GM12878 (cell line): ENCODE measurements around the gene YWHAG. TPM values are rescaled to one million over a fixed set of nuclear protein-coding genes. Genes with fewer than 3 reads are reported as not detected.
"Not testable (repeated sequence)": the region's sequence is repeated elsewhere in the genome, so short reads cannot be mapped to it uniquely, and the experiment has no call there.

Experiments
- ATAC-seq: fragments of 200-7000 bp; cut with Tn5 transposase; 3 replicates; pipeline ENCODE4 v1.9.1; 2020; ENCODE audit warnings: mild to moderate bottlenecking, moderate library complexity
- BruUV-seq: library from RNA; stranded (reverse); fragments of 400-500 nt; replicated peaks from 2 replicates; lab custom pipeline; 2021; lab: Mats Ljungman, UMichigan
- CTCF ChIA-PET: fragments of 300-600 bp; sonication (Branson Sonifier 250); formaldehyde crosslinking; extraction: SDS; loops from one replicate; lab custom pipeline; 2021; ENCODE audit warnings: inconsistent platforms; lab: Yijun Ruan, JAX
- POLR2A ChIA-PET: fragments of 350-600 bp; formaldehyde crosslinking; extraction: SDS; loops from one replicate; lab custom pipeline; 2021; ENCODE audit warnings: inconsistent platforms; lab: Charles Lee
- RAD21 ChIA-PET: fragments of 300-600 bp; sonication (Branson Sonifier 250); formaldehyde crosslinking; loops from one replicate; lab custom pipeline; 2023; ENCODE audit warnings: antibody characterized with exemption; ENCODE audit not compliant: unreplicated experiment; lab: Charles Lee
- SMC1A ChIA-PET: fragments of 300-600 bp; sonication (Branson Sonifier 250); formaldehyde crosslinking; loops from one replicate; lab custom pipeline; 2023; ENCODE audit not compliant: unreplicated experiment, uncharacterized antibody; lab: Charles Lee
- DNase-seq: peaks from one replicate; pipeline ENCODE4 v3.0.0-alpha.2; 2011; ENCODE audit warnings: low read depth, low spot score
- FAIRE-seq: peaks from 3 replicates; lab custom pipeline; 2011; peaks lifted over from hg19 to GRCh38; lab: Jason Lieb, UNC
- H2AFZ ChIP-seq: 2 replicates; pipeline ENCODE4 v1.6.0; 2011; ENCODE audit warnings: low read depth, low read length, control low read depth; ENCODE audit not compliant: control insufficient read depth
- H3K27ac ChIP-seq: 2 replicates; pipeline ENCODE4 v1.5.1; 2011; ENCODE audit warnings: control low read depth; ENCODE audit not compliant: control insufficient read depth, insufficient read depth
- H3K27me3 ChIP-seq, 2 experiments: replicated peaks in 1 of 2; 2 replicates each; pipeline versions ENCODE4 v1.6.0 to v1.6.1; 2011; ENCODE audit warnings: low read length in 1 of 2; ENCODE audit not compliant: control insufficient read depth in 2 of 2, insufficient read depth in 2 of 2
- H3K36me3 ChIP-seq, 2 experiments: 2 replicates each; pipeline ENCODE4 v1.5.1; 2011; ENCODE audit warnings: low read length in 1 of 2; ENCODE audit not compliant: control insufficient read depth in 2 of 2, insufficient read depth in 2 of 2
- H3K4me1 ChIP-seq: 2 replicates; pipeline ENCODE4 v1.6.1; 2011; ENCODE audit warnings: mild to moderate bottlenecking, low read length, moderate library complexity, mixed read lengths; ENCODE audit not compliant: control insufficient read depth, insufficient read depth
- H3K4me2 ChIP-seq: 2 replicates; pipeline ENCODE4 v1.6.0; 2011; ENCODE audit warnings: control low read depth; ENCODE audit not compliant: control insufficient read depth, insufficient read depth
- H3K4me3 ChIP-seq: fragments of 200-600 bp; sonication (generic); 2 replicates; pipeline ENCODE4 v1.5.1; 2016
- H3K79me2 ChIP-seq: 2 replicates; pipeline ENCODE4 v1.6.0; 2011; ENCODE audit warnings: low read length; ENCODE audit not compliant: control insufficient read depth, insufficient read depth
- H3K9ac ChIP-seq: 2 replicates; pipeline ENCODE4 v1.8.0; 2011; ENCODE audit warnings: low read length, control low read depth, mixed read lengths; ENCODE audit not compliant: control insufficient read depth, insufficient read depth
- H3K9me3 ChIP-seq: replicated peaks from 3 replicates; pipeline ENCODE4 v1.5.1; 2011; ENCODE audit warnings: mild to moderate bottlenecking, low read length; ENCODE audit not compliant: control insufficient read depth, insufficient read depth
- H4K20me1 ChIP-seq: 2 replicates; pipeline ENCODE4 v1.6.0; 2011; ENCODE audit not compliant: control insufficient read depth, insufficient read depth
- DPF2 ChIP-seq: fragments of 450-650 bp; IDR thresholded peaks from 2 replicates; pipeline ENCODE4 v1.6.1; 2017; ENCODE audit warnings: mild to moderate bottlenecking
- MTA2 ChIP-seq: fragments of 450-650 bp; IDR thresholded peaks from 2 replicates; pipeline ENCODE4 v1.6.1; 2016; ENCODE audit warnings: low read depth, mild to moderate bottlenecking, moderate library complexity
- NR2C2 ChIP-seq: IDR thresholded peaks from 2 replicates; pipeline ENCODE4 v1.6.1; 2011; ENCODE audit warnings: borderline replicate concordance, low read depth; ENCODE audit not compliant: control insufficient read depth, insufficient read length
- PAX5 ChIP-seq: IDR thresholded peaks from 2 replicates; pipeline ENCODE4 v1.6.1; 2011; ENCODE audit warnings: low read depth, low read length, borderline replicate concordance
- WGBS: methylation state at CpG from one replicate; pipeline ENCODE4 v1.1.6; 2016; ENCODE audit warnings: low lambda C conversion rate; ENCODE audit not compliant: insufficient replicate concordance, insufficient coverage; ENCODE audit errors: missing lambda C conversion rate; 5-methylcytosine and 5-hydroxymethylcytosine counted together
- in situ Hi-C: fragments of 300-500 bp; cut with MboI; formaldehyde crosslinking; loops from 9 replicates; pipeline ENCODE4 v1.14.3; 2018; ENCODE audit warnings: mixed read lengths
- intact Hi-C: fragments of 100-400 bp; cut with micrococcal nuclease; formaldehyde crosslinking; loops from one replicate; pipeline ENCODE4 v1.14.2; 2022; ENCODE audit not compliant: unreplicated experiment
- polyA plus RNA-seq, 11 experiments: library from polyadenylated mRNA; depleted of rRNA in 4 of 11; unstranded in 6 of 11; stranded (reverse) in 5 of 11; fragments of >200 nt; fragmentation: Nextera tagmentation in 4 of 11; fragmentation: Illumina TruSeq in 1 of 11; extraction: Ambion mirVana in 4 of 11; extraction: Trizol in 1 of 11; gene quantifications; 1 replicate in 1 of 11; 2 replicates in 10 of 11; pipeline versions ENCODE4 v1.2.1 to v1.2.3, GENCODE V29; 2011 to 2016; ENCODE audit warnings: inconsistent platforms in 2 of 11, missing spikeins in 2 of 11, low read depth in 1 of 11
- total RNA-seq, 4 experiments: library from RNA; depleted of rRNA in 3 of 4; stranded (reverse); fragments of >200 nt in 3 of 4; fragmentation: Illumina TruSeq in 1 of 4; extraction: Trizol in 1 of 4; gene quantifications; 2 replicates each; pipeline versions ENCODE4 v1.2.1 to v1.2.3, GENCODE V29; 2013 to 2021

The YWHAG gene
- total and polyA plus RNA-seq, 10 of the 15 experiments (the other 5 are each of a cell fraction or from before 2014, with no cell fraction given) = 20.2 to 157 (median 41.3) TPM

- Histone ChIP-seq H3K36me3 (peaks cover 5 to 13% of the 10 kb centered on the region in 2 experiments), H3K79me2 (peaks cover 68% of the 10 kb centered on the region)
- BruUV-seq, H2AFZ ChIP-seq, H3K4me1 ChIP-seq, H3K27me3 ChIP-seq, RAD21 ChIA-PET, H3K9ac ChIP-seq, FAIRE-seq, intact Hi-C loops, DNase-seq, H3K27ac ChIP-seq, H3K4me2 ChIP-seq, H4K20me1 ChIP-seq, in situ Hi-C loops, ATAC-seq, H3K9me3 ChIP-seq, H3K4me3 ChIP-seq: not testable (repeated sequence)
- WGBS = 98% methylated on average over 2 of the region's 2 CpGs
- ChIA-PET CTCF (interaction anchor here (0.9 to 1.4 kb wide), 2 partner anchors 17 to 44 kb away, joined by 3 to 4 read pairs; no protein-coding TSS in a partner anchor), POLR2A (interaction anchor here (1.1 kb wide), 1 partner anchor 9 kb away, joined by 4 read pairs; no protein-coding TSS in a partner anchor), SMC1A (interaction anchor here (0.9 kb wide), 1 partner anchor 46 kb away, joined by 3 read pairs; no protein-coding TSS in a partner anchor)
Observed at GRCh38 chr7:76335417-76335816, 23.4 kb downstream of the YWHAG start.

GRCh38 chr7:76334320-76334967 is 24.3 kb downstream of the YWHAG start:
- in situ Hi-C loops = no loop called here
- no peak for FAIRE-seq
- 87% methylated on average over 6 of the region's 6 CpGs for WGBS

More at GRCh38 chr7:76334320-76334967, 24.3 kb downstream of the YWHAG start:
- H3K4me1 ChIP-seq = no peaks in the 10 kb centered on the region
- ChIA-PET CTCF (interaction anchor here (0.6 to 1.4 kb wide), 4 partner anchors 9 to 461 kb away, joined by 3 to 4 read pairs (median 4); no protein-coding TSS in a partner anchor), POLR2A (interaction anchor here (0.8 to 1.8 kb wide), 3 partner anchors 8 to 17 kb away, joined by 3 to 9 read pairs (median 4); no protein-coding TSS in a partner anchor), SMC1A (interaction anchor here (0.8 kb wide), 1 partner anchor 24 kb away, joined by 3 read pairs; the partner anchor contains the start of gene YWHAG), RAD21 (interaction anchor here (1.6 kb wide), 1 partner anchor 156 kb away, joined by 3 read pairs; no protein-coding TSS in a partner anchor)
- H3K9ac ChIP-seq = no peak overlapping the region
- no peaks in the 10 kb centered on the region for H3K9me3 ChIP-seq
- no peak overlapping the region for H3K4me3 ChIP-seq
- no peak for ATAC-seq
- no TSS peak for BruUV-seq
- TF ChIP-seq PAX5 = no peak
- no peak for TF ChIP-seq NR2C2
- no peak for TF ChIP-seq DPF2
- no peak for TF ChIP-seq MTA2
- no peak overlapping the region for H3K27ac ChIP-seq
- no peak overlapping the region for H3K4me2 ChIP-seq
- H3K79me2 ChIP-seq = peaks cover 61% of the 10 kb centered on the region
- peaks cover 13 to 20% of the 10 kb centered on the region in 2 experiments for H3K36me3 ChIP-seq
- peaks cover 9% of the 10 kb centered on the region for H4K20me1 ChIP-seq
- H3K27me3 ChIP-seq = no peaks in the 10 kb centered on the region
- no peak for DNase-seq
- intact Hi-C loops = no loop called here
- H2AFZ ChIP-seq = no peak overlapping the region
